ENCODE measurements around the gene CLCN2. TPM values are rescaled to one million over a fixed set of nuclear protein-coding genes. Genes with fewer than 3 reads are reported as not detected.
A peak's percentile ranks its signal among the peaks of the same experiment; 100 is the strongest.

Gene CLCN2
- total and polyA plus RNA-seq, 2 of the 8 experiments (the other 6 are each of a cell fraction or from before 2014, with no cell fraction given): 13.7 to 16.1 TPM

DNA sequence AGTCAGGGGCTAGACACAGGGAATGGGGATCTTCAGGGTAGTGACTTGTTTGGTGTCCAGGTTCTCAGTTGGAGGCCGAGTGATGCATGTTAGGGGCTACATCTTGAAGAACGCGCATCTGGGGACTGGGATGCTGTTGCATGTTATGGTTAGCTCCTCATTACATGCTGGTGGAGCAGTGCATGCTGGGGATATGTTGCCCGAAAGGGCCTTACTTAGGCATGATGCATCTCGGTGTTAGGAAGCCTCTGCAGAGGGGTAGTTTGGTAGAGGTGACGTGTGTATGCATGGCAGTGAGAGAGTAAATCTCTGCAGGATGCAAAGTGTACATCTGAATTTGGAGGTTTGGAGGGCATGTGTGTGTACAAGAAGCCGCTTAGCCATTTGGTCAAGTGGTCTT lies 44.6 kb downstream of the CLCN2 start:
- Histone ChIP-seq H3K4me3 (ENCODE audit: extremely low read depth in 1 of 4, insufficient read depth in 2 of 4, low read depth in 3 of 4, low read length in 4 of 4) (peak overlapping the region in 2 of 4 experiments; percentile 83 to 96; a peak in 2 of 8 replicates), H3K27ac (ENCODE audit: low read depth, low read length) (no peak overlapping the region), H2BK120ac (replicated peaks; ENCODE audit: low read depth, low read length) (no peak overlapping the region), H2BK20ac (ENCODE audit: low read length) (no peak overlapping the region), H3K14ac (ENCODE audit: insufficient read length) (no peak overlapping the region), H3K9me3 (ENCODE audit: insufficient read depth in 2 of 2, low read depth in 1 of 2, low read length in 1 of 2) (no peaks in the 10 kb centered on the region), H3K79me1 (ENCODE audit: low read depth, low read length) (peaks cover 11% of the 10 kb centered on the region), H3K36me3 (ENCODE audit: control insufficient read depth in 2 of 4, insufficient read depth in 4 of 4, low read length in 3 of 4) (peaks cover 22 to 51% (median 35%) of the 10 kb centered on the region in 4 experiments), H4K20me1 (replicated peaks in 1 of 2; ENCODE audit: control insufficient read depth in 1 of 2, insufficient read depth in 2 of 2, low read length in 2 of 2) (peaks cover 32 to 39% of the 10 kb centered on the region in 2 experiments), H3K9ac (replicated peaks in 1 of 4; ENCODE audit: extremely low read depth in 1 of 4, low read depth in 3 of 4, low read length in 3 of 4) (peak overlapping the region in 3 of 4 experiments; percentile 27 to 44 (median 34); a peak in 3 of 7 replicates), H3K23ac (ENCODE audit: insufficient read length) (no peak overlapping the region), H4K8ac (ENCODE audit: extremely low read depth, insufficient read depth, low read length) (no peak overlapping the region), H3K56ac (replicated peaks; ENCODE audit: insufficient read length, low read depth, low read length) (no peak overlapping the region), H3K23me2 (ENCODE audit: low read depth, low read length) (no peaks in the 10 kb centered on the region; the same call in 1 of the 2 replicates), H2AK5ac (ENCODE audit: low read depth, low read length) (no peak overlapping the region), H2AFZ (ENCODE audit: low read length) (no peak overlapping the region), H3K79me2 (ENCODE audit: control insufficient read depth in 1 of 2, insufficient read depth in 2 of 2, low read length in 2 of 2) (peaks cover 37 to 62% of the 10 kb centered on the region in 2 experiments), H3K4me2 (ENCODE audit: insufficient read depth in 1 of 2, low read depth in 2 of 2, low read length in 2 of 2) (peak overlapping the region; percentile 85 to 97; a peak in 3 of 4 replicates), H3K18ac (ENCODE audit: extremely low read depth, low read length) (no peak overlapping the region), H3K4me1 (replicated peaks in 1 of 4; ENCODE audit: control insufficient read depth in 3 of 4, insufficient read depth in 4 of 4, low read length in 3 of 4) (peaks cover 3 to 9% (median 6%) of the 10 kb centered on the region in 4 experiments), H4K5ac (ENCODE audit: insufficient read length, low read depth, low read length) (no peak overlapping the region), H2BK15ac (ENCODE audit: low read length) (no peak overlapping the region), H3K4ac (replicated peaks; ENCODE audit: insufficient read length, low read depth, low read length) (no peak overlapping the region), H2BK5ac (ENCODE audit: low read depth, low read length) (no peak overlapping the region), H2BK12ac (ENCODE audit: low read depth, low read length) (no peak overlapping the region), H4K91ac (replicated peaks; ENCODE audit: insufficient read length, low read length) (no peak overlapping the region), H3K27me3 (replicated peaks in 1 of 4; ENCODE audit: control insufficient read depth in 3 of 4, extremely low read depth in 1 of 4, insufficient read depth in 3 of 4, low read length in 3 of 4) (no peaks in the 10 kb centered on the region)
- ChIA-PET POLR2A (ENCODE audit: partially characterized antibody) (interaction anchor here (0.6 to 12.3 kb wide), 11 partner anchors 11 to 489 kb away, joined by 3 to 148 read pairs (median 7); partner anchors contain the start of genes CLCN2, FAM131A, PARL and POLR2H), CTCF (ENCODE audit: partially characterized antibody) (interaction anchor here (1.0 to 1.9 kb wide), 5 partner anchors 10 to 29 kb away, joined by 3 to 5 read pairs (median 4); no protein-coding TSS in a partner anchor)
- FAIRE-seq: no peak
- DNase-seq (ENCODE audit: low read depth in 1 of 2, low spot score in 2 of 2): no peak
- no peak for TF ChIP-seq SP1 (IDR thresholded peaks at IDR 0.05; ENCODE audit: low read depth, low read length)
- no peak for TF ChIP-seq PHF8 (conservative IDR thresholded peaks at IDR 0.05; ENCODE audit: low read depth, low read length)
- TF ChIP-seq, protein P1, sequence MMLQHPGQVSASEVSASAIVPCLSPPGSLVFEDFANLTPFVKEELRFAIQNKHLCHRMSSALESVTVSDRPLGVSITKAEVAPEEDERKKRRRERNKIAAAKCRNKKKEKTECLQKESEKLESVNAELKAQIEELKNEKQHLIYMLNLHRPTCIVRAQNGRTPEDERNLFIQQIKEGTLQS (IDR thresholded peaks at IDR 0.05; ENCODE audit: insufficient read depth, low read depth, low read length): no peak
- TF ChIP-seq HDAC2 (IDR thresholded peaks at IDR 0.05; ENCODE audit: borderline replicate concordance in 1 of 2, low read depth in 2 of 2, low read length in 2 of 2): no peak
- TF ChIP-seq RXRA (IDR thresholded peaks at IDR 0.05; ENCODE audit: insufficient read depth, low read depth, low read length): no peak
- no peak for TF ChIP-seq SIRT6 (IDR thresholded peaks at IDR 0.05; ENCODE audit: low read length)
- TF ChIP-seq, protein P2, sequence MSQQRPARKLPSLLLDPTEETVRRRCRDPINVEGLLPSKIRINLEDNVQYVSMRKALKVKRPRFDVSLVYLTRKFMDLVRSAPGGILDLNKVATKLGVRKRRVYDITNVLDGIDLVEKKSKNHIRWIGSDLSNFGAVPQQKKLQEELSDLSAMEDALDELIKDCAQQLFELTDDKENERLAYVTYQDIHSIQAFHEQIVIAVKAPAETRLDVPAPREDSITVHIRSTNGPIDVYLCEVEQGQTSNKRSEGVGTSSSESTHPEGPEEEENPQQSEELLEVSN (IDR thresholded peaks at IDR 0.05): no peak
- TF ChIP-seq, protein P3, sequence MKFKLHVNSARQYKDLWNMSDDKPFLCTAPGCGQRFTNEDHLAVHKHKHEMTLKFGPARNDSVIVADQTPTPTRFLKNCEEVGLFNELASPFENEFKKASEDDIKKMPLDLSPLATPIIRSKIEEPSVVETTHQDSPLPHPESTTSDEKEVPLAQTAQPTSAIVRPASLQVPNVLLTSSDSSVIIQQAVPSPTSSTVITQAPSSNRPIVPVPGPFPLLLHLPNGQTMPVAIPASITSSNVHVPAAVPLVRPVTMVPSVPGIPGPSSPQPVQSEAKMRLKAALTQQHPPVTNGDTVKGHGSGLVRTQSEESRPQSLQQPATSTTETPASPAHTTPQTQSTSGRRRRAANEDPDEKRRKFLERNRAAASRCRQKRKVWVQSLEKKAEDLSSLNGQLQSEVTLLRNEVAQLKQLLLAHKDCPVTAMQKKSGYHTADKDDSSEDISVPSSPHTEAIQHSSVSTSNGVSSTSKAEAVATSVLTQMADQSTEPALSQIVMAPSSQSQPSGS (IDR thresholded peaks at IDR 0.05; ENCODE audit: low read length): no peak
- WGBS, 2 experiments (ENCODE audit: extremely low coverage in 1 of 2, insufficient coverage in 1 of 2, insufficient read length in 1 of 2, insufficient replicate concordance in 2 of 2, low coverage in 1 of 2, low lambda C conversion rate in 2 of 2, missing lambda C conversion rate in 1 of 2): 90% methylated on average over 7 of the region's 7 CpGs; no CpG with 5 or more reads in 1 of the 2 experiments
